ENCODE results near the gene PCDHA9. TPM values are rescaled to one million over a fixed set of nuclear protein-coding genes. Genes with fewer than 3 reads are reported as not detected.
"Not testable (repeated sequence)": the region's sequence is repeated elsewhere in the genome, so short reads cannot be mapped to it uniquely, and the experiment has no call there.

Gene PCDHA9
- total RNA-seq, 3 donors from 2014 or later = 0.16 to 0.17 TPM; not detected in 1

- intact Hi-C loops (cut with DNase I, micrococcal nuclease) = no loop called here
- TF ChIP-seq CTCF (IDR thresholded peaks at IDR 0.05) = no peak
- H3K4me3 ChIP-seq = no peak overlapping the region
- no peak for ATAC-seq
- H3K4me1 ChIP-seq (ENCODE audit: low read depth) = no peaks in the 10 kb centered on the region
- DNase-seq = no peak
- H3K9me3 ChIP-seq = peaks cover 39% of the 10 kb centered on the region
- H3K36me3 ChIP-seq (ENCODE audit: low read depth) = no peaks in the 10 kb centered on the region
These were observed 19.8 kb upstream of the PCDHA9 start for GRCh38 chr5:140828362-140828737.

GRCh38 chr5:140829511-140830501, 18.4 kb upstream of the PCDHA9 start:
- DNase-seq; intact Hi-C loops (cut with DNase I, micrococcal nuclease): not testable (repeated sequence)

GRCh38 chr5:140833993-140834392, 14.2 kb upstream of the PCDHA9 start, which contains the start of gene PCDHA7:
PCDHA7 (plus strand) TSS chr5:140834269; CDS start chr5:140834384, 115 bp downstream.
- Histone ChIP-seq H3K36me3 (ENCODE audit: low read depth) (no peaks in the 10 kb centered on the region), H3K9me3 (peaks cover 42% of the 10 kb centered on the region), H3K4me1 (ENCODE audit: low read depth) (no peaks in the 10 kb centered on the region), H3K4me3 (no peak within 1 kb of the TSS)
- ATAC-seq (no peak), DNase-seq (no peak)
- no peak for TF ChIP-seq CTCF (IDR thresholded peaks at IDR 0.05)
- intact Hi-C loops (cut with DNase I, micrococcal nuclease) = no loop called here

More at GRCh38 chr5:140829511-140830501, 18.4 kb upstream of the PCDHA9 start:
- not testable (repeated sequence) for H3K36me3 ChIP-seq (ENCODE audit: low read depth); H3K4me3 ChIP-seq; H3K4me1 ChIP-seq (ENCODE audit: low read depth); ATAC-seq
- H3K9me3 ChIP-seq = peaks cover 43% of the 10 kb centered on the region

GRCh38 chr5:140834439-140835008, 13.7 kb upstream of the PCDHA9 start:
- peaks cover 36% of the 10 kb centered on the region for H3K9me3 ChIP-seq
- peak in 1 of 3 donors; percentile 33 for DNase-seq
- H3K4me3 ChIP-seq; intact Hi-C loops (cut with DNase I, micrococcal nuclease); H3K36me3 ChIP-seq (ENCODE audit: low read depth); ATAC-seq; H3K4me1 ChIP-seq (ENCODE audit: low read depth): not testable (repeated sequence)

GRCh38 chr5:140835622-140836510, 12.3 kb upstream of the PCDHA9 start:
- no peaks in the 10 kb centered on the region for H3K4me1 ChIP-seq (ENCODE audit: low read depth)
- peaks cover 24% of the 10 kb centered on the region for H3K9me3 ChIP-seq
- TF ChIP-seq CTCF (IDR thresholded peaks at IDR 0.05) = no peak
- H3K36me3 ChIP-seq (ENCODE audit: low read depth) = no peaks in the 10 kb centered on the region
- intact Hi-C loops (cut with DNase I, micrococcal nuclease) = no loop called here
- no peak overlapping the region for H3K4me3 ChIP-seq
- DNase-seq (no peak), ATAC-seq (no peak)

Measured in mucosa of descending colon (tissue), 3 donors.